Fibroblast of skin of left quadriceps (primary cell): ENCODE measurements around the gene TBC1D14.
"Not testable (repeated sequence)": the region's sequence is repeated elsewhere in the genome, so short reads cannot be mapped to it uniquely, and the experiment has no call there.

ENCODE experiments used
- DNase-seq, 2 experiments: peaks; one replicate each; pipeline ENCODE4 v3.0.0-alpha.2; 2013; ENCODE audit warnings: low read depth in 2 of 2

TBC1D14 gene

GRCh38 chr4:6910340-6910959 is 824 bp downstream of the TBC1D14 start:
- DNase-seq, result no peak

- DNase-seq, result no peak
Measured at GRCh38 chr4:6910960-6911874, 1.6 kb downstream of the TBC1D14 start.

DNA sequence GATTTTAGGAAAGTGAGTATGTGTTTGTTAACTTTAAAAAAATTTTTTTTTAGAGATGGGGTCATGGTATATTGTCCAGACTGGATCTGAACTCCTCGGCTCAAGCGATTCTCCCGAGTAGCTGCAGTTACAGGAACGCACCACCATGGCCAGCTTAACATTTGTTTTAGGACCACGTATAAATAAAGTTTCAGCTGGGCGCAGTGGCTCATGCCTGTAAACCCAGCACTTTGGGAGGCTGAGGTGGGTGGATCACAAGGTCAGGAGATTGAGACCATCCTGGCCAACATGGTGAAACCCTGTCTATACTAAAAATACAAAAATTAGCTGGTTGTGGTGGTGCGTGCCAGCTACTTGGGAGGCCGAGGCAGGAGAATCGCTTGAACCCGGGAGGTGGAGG is 2.3 kb downstream of the TBC1D14 start:
- not testable (repeated sequence) for DNase-seq

DNA sequence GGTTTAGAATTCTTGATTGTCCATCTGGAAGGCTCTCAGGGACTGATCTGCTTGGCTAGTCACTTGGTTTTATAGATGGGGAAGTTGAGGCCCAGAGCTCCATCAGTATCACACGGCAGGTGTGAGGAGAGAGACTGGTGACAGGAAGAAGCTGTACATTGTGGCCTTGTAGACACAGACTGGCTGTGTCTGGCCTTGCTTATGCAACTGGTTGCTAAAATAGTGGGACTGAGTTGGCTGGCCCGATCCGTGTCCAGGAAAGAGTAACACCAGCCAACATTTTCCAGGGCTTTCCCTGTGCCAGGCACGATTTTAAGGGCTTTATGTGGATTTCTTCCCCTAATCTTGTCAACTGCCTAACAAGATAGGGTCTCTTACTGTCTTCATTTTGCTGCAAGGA is 2.8 kb downstream of the TBC1D14 start:
- no peak for DNase-seq

GRCh38 chr4:6913350-6913905 is 3.8 kb downstream of the TBC1D14 start:
- no peak for DNase-seq

DNA sequence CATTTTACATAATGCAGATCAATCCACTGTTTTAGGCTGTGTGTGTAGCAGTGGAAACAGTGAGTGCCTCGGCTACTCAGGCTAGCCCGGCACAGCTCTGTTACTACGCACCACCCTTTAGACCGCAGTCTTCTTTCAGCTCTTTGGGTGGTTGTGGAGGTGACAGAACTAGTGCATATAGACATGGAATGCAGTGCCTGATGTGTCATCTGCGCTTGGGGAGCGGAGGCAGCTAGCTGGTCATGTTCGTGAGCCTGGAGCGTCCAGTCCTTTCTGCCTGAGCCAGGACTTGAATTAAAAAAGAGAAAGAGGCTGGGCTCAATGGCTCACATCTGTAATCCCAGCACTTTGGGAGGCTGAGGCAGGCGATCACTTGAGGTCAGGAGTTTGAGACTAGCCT is 4.8 kb downstream of the TBC1D14 start:
- DNase-seq, result no peak

DNA sequence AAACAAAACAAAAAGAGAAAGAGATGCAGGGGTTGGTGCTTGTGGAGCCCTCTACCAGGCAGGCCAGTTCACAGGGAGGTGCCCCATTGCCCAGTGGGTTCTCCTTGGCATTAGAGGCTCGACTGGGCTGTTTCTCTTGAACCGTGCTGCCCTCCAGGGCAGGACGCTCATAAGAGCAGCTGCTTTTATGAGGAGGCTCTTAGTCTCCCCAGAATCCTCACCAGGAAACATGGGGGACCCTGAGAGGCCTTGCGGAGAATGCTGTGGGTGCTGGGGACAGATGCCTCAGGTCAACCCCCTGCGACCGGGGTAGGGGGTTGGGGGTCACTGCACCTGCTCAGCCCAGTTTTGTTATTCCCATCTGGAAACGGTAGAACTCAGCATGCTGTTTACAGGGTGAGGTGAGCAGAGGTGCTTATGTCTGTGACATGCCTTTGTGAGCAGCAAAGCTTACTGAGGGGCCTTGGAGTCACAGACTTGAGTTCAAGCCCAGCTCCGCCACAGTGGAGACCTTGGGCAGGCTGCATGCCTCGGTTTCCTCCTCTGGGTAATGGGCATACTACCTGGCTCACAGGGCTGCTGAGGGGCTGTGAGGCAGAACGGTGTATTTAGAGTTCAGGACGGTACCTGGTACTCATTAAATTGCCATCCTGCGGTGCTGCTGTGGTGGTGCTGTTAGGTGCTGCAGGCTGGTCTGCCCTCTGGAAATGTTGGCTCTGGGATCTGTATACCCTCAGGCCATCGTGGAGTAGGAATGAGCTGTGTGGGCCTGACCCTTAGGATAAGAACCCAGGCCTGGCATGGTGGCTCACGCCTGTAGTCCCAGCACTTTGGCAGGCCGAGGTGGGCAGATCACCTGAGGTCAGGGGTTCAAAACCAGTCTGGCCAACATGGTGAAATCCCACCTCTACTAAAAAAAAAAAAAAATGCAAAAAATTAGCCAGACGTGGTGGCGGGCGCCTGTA is 5.7 kb downstream of the TBC1D14 start:
- no peak for DNase-seq

DNA sequence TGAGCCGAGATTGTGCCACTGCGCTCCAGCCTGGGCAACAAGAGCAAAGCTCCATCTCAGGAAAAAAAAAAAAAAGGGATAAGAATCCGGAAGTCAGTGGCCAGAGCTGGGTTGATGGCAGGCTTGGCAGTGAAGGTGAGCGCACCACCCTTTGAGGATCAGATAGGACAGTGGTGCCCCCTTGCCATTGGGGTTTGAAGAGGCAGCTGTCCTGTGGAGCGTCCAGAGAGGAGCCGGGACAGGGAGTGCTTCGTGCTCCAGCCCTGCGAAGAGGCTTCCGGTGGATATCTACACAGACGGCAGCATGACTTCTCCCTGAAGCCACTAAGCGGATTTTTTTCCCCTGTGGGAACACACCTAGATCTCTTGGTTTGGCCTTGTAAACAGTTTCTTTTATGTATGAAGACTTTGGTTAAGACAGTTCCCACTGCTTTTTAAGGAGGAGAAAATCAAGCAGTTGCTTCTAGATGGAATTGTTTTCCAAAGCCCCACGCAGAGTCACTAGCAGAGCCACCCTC is 6.5 kb downstream of the TBC1D14 start:
- no peak for DNase-seq

DNA sequence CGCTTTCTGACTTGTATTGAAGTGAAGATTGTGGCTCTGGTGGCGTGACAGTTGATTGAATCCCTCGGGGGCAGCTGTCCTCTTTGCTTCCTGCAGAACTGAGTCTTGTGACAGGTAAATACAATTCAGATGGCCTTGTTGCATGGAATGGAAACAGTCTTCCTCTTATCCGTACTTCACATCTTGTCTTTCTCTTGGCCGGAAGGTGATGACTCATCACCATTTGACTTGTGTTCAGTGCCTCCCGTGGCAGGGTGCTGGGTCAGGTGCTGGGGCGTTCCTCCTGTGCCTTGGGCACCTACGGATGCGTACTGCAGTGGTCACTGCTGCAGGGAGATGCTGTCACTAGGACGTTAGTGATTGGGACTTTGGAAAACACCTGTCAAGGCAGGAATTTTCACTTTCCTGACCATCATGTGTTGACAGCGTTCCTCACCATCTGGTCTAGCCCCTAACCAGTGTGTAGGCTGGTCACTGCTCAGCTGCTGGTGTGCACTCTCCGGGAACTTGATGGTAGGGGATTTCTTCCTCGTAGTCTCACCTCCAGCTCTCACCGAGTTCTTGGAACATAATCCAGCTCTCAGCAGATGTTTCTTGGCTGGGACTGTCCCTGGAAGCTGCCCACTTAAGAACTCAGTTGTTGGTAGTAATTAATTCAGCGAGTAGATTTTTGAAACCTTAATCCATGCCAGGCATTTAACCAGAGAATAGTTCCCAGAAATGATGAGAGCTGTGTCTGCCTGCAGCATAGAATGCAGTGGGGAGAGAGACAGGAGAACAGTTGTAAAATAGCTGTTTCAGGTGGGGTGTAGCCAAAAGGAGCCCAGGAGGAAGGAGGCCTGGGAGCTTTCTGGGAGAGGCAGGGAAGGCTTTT is 7.2 kb downstream of the TBC1D14 start:
- no peak for DNase-seq

- DNase-seq, result no peak
Measured at GRCh38 chr4:6917461-6918271, 8.0 kb downstream of the TBC1D14 start.

GRCh38 chr4:6918338-6918737 is 8.7 kb downstream of the TBC1D14 start:
- no peak for DNase-seq

- DNase-seq, result no peak
Measured at GRCh38 chr4:6920171-6920570, 10.5 kb downstream of the TBC1D14 start.

DNA sequence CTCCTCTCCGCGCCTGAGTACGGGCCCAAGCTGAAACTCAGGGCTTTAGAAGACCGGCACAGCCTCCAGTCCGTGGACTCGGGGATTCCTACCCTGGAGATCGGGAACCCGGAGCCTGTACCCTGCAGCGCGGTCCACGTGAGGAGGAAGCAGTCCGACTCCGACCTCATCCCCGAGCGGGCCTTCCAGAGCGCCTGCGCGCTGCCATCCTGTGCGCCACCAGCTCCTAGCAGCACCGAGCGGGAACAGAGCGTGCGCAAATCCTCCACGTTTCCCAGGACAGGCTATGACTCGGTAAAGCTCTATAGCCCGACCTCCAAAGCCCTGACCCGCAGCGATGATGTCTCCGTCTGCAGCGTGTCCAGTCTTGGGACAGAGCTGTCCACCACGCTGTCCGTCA is 13.9 kb downstream of the TBC1D14 start:
- DNase-seq, result no peak

DNA sequence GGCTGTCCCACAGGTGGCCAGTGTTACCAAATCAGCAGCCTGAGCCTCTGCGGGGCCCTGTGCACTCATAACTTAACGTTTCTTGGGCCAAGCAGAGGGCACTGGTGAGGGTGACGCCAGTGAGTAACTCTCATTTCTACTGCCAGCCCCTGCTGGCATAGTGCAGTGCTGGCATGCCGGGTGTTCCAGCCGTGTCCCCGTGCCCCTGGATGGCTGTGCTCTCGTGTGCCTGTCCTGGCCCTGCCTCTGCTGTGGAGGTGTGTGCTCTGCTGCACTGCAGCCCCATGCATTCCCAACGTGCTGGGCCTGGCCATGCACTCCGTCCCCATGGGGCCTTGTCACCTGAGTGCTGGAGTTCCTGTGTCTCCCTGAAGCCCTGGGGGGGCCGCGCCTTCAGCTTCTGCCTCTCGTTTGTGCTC is 14.7 kb downstream of the TBC1D14 start:
- DNase-seq, result no peak

GRCh38 chr4:6925357-6925836 is 15.8 kb downstream of the TBC1D14 start:
- no peak for DNase-seq

- no peak for DNase-seq
Measured at GRCh38 chr4:6926081-6926480, 16.5 kb downstream of the TBC1D14 start.

- DNase-seq, result no peak
Measured at GRCh38 chr4:6926681-6927478, 17.3 kb downstream of the TBC1D14 start.

DNA sequence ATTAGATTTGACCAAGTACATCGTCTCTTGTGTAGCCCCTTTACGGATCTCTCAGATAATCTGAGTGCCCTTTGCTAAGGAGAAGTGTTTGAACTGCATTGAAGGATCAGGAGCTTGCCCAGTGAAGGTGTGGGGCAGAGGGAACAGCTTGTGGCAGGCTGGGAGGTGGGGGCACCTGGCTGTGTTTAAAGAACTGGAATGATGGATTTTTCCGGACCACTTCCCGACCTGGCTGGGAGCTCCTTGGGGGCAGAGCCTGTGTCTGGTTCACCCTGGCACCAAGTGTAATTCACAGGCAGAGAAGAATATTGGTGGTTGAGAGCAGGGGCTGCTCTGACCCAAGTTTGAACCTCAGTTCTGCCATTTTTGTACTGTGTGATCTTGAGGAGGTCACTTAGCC is 18.5 kb downstream of the TBC1D14 start:
- DNase-seq, result no peak

GRCh38 chr4:6929339-6929811 is 19.7 kb downstream of the TBC1D14 start:
- no peak for DNase-seq
